Measurements from ENCODE around the gene POLR2C. TPM values are rescaled to one million over a fixed set of nuclear protein-coding genes. Genes with fewer than 3 reads are reported as not detected.

Gene POLR2C
- total and polyA plus RNA-seq, 2 experiments from 2014 or later = 37.6 to 123 TPM

- no peak for TF ChIP-seq NANOG (IDR thresholded peaks at IDR 0.05; ENCODE audit: borderline replicate concordance)
- no peak for TF ChIP-seq ZNF331 (CRISPR knock-in tag; IDR thresholded peaks at IDR 0.05; ENCODE audit: low read depth)
- TF ChIP-seq POLR2AphosphoS5 (IDR thresholded peaks at IDR 0.05; ENCODE audit: low read depth) = no peak
- no peak for TF ChIP-seq STAT1 (IDR thresholded peaks at IDR 0.05; ENCODE audit: unreplicated experiment)
- no peak for TF ChIP-seq ZNF462 (CRISPR knock-in tag; IDR thresholded peaks at IDR 0.05)
- no peak for TF ChIP-seq EZH2 (IDR thresholded peaks at IDR 0.05; ENCODE audit: low read depth, unreplicated experiment)
- TF ChIP-seq ETS1 (IDR thresholded peaks at IDR 0.05) = no peak
- TF ChIP-seq CTCF (conservative IDR thresholded peaks at IDR 0.05; ENCODE audit: low read depth in 2 of 2) = no peak
- TF ChIP-seq JUNB (IDR thresholded peaks at IDR 0.05; ENCODE audit: unreplicated experiment) = no peak
- no peak for TF ChIP-seq EZH2phosphoT487 (IDR thresholded peaks at IDR 0.05; ENCODE audit: unreplicated experiment)
- TF ChIP-seq REST (IDR thresholded peaks at IDR 0.05; ENCODE audit: unreplicated experiment) = no peak
- no peak for TF ChIP-seq ZNF114 (CRISPR knock-in tag; IDR thresholded peaks at IDR 0.05)
- no peak for TF ChIP-seq CREB1 (CRISPR knock-in tag; IDR thresholded peaks at IDR 0.05; ENCODE audit: low read depth)
- peaks cover 7% of the 10 kb centered on the region; the same call in 1 of the 2 replicates for H3K27me3 ChIP-seq (ENCODE audit: insufficient read depth)
- Mint-ChIP-seq H3K4me1 (peaks cover 70% of the 10 kb centered on the region), H3K36me3 (ENCODE audit: low read depth) (peaks cover 23% of the 10 kb centered on the region), H3K4me3 (peak overlapping the region; percentile 51), H3K9me3 (no peaks in the 10 kb centered on the region), H3K27ac (peak overlapping the region; percentile 91), H3K27me3 (ENCODE audit: insufficient read depth, low read depth, poor library complexity) (peaks cover 21% of the 10 kb centered on the region)
- peak overlapping the region; percentile 66; the same call in 1 of the 2 replicates for H3K27ac ChIP-seq (ENCODE audit: low read depth)
- peak overlapping the region; percentile 41; the same call in 1 of the 2 replicates for H3K4me3 ChIP-seq
- H3K4me1 ChIP-seq (ENCODE audit: insufficient read depth) = peaks cover 58% of the 10 kb centered on the region
- peak overlapping the region; percentile 77 for H3K4me2 ChIP-seq
- H4K20me1 ChIP-seq (replicated peaks; ENCODE audit: insufficient read depth) = 0 out of 2 replicates have a peak, but pooled peaks cover 3% of the 10 kb centered on the region
- H3K79me2 ChIP-seq (replicated peaks; ENCODE audit: insufficient read depth) = no peaks in the 10 kb centered on the region; the same call in 1 of the 2 replicates
- H3K36me3 ChIP-seq (ENCODE audit: insufficient read depth) = peaks cover 12% of the 10 kb centered on the region; the same call in 1 of the 2 replicates
- H3K9me2 ChIP-seq (ENCODE audit: insufficient read depth) = no peaks in the 10 kb centered on the region
- H2AFZ ChIP-seq = no peak overlapping the region
- no peak for DNase-seq (ENCODE audit: low spot score)
- no peak for ATAC-seq
- H3F3A ChIP-seq (replicated peaks; ENCODE audit: low read depth) = peaks cover 12% of the 10 kb centered on the region; the same call in 1 of the 2 replicates
Observed at GRCh38 chr16:57474671-57475661, 12.5 kb downstream of the POLR2C start.

All from GM23338 (cell line).